K562 (cell line): ENCODE data around the gene ZNF581. TPM values are rescaled to one million over a fixed set of nuclear protein-coding genes. Genes with fewer than 3 reads are reported as not detected.

Experiments
- ATF4 ChIP-seq: fragments of 450-650 bp; formaldehyde crosslinking; IDR thresholded peaks from 2 replicates; pipeline ENCODE4 v1.4.0; 2022; ENCODE audit warnings: mild to moderate bottlenecking, moderate library complexity
- C11orf30 ChIP-seq: fragments of 450-650 bp; IDR thresholded peaks from 2 replicates; pipeline ENCODE4 v1.6.1; 2016; ENCODE audit warnings: low read depth, mild to moderate bottlenecking
- DACH1 ChIP-seq: fragments of 450-650 bp; IDR thresholded peaks from 2 replicates; pipeline ENCODE4 v1.6.1; 2018; ENCODE audit not compliant: partially characterized antibody
- GABPB2 ChIP-seq: fragments of 250-450 bp; sonication (Bioruptor Pico); conservative IDR thresholded peaks from 2 replicates; pipeline ENCODE4 v1.5.1; 2021; ENCODE audit warnings: mild to moderate bottlenecking
- NFXL1 ChIP-seq: fragments of 450-650 bp; formaldehyde crosslinking; IDR thresholded peaks from 2 replicates; pipeline ENCODE4 v1.4.0; 2021; ENCODE audit warnings: mild to moderate bottlenecking
- NR1H2 ChIP-seq: sonication (generic); formaldehyde crosslinking; IDR thresholded peaks from 2 replicates; pipeline ENCODE4 v1.4.0; 2020; ENCODE audit warnings: mild to moderate bottlenecking, missing genetic modification reagents
- SAFB ChIP-seq: fragments of 200-400 bp; formaldehyde crosslinking; IDR thresholded peaks from 2 replicates; pipeline ENCODE4 v1.6.1; 2017; ENCODE audit warnings: low read depth, low read length, borderline replicate concordance
- SMAD2 ChIP-seq: fragments of 150-350 bp; IDR thresholded peaks from 2 replicates; pipeline ENCODE4 v1.6.1; 2014; ENCODE audit warnings: low read depth, mild to moderate bottlenecking, low read length
- ZC3H8 ChIP-seq: fragments of 450-650 bp; IDR thresholded peaks from 2 replicates; pipeline ENCODE4 v1.6.1; 2017
- ZEB2 ChIP-seq: fragments of 450-650 bp; IDR thresholded peaks from 2 replicates; pipeline ENCODE4 v1.6.1; 2016
- ZFP36 ChIP-seq: fragments of 150-350 bp; IDR thresholded peaks from 2 replicates; pipeline ENCODE4 v1.6.1; 2018; ENCODE audit warnings: low read length, low read depth; ENCODE audit not compliant: partially characterized antibody
- polyA plus RNA-seq, 8 experiments: library from polyadenylated mRNA; depleted of rRNA in 4 of 8; stranded (reverse) in 5 of 8; unstranded in 3 of 8; fragments of >200 nt; fragmentation: Nextera tagmentation in 2 of 8; fragmentation: Illumina TruSeq in 1 of 8; extraction: Ambion mirVana in 2 of 8; extraction: Trizol in 1 of 8; gene quantifications; 2 replicates each; pipeline versions ENCODE4 v1.2.1 to v1.2.3, GENCODE V29; 2011 to 2014; ENCODE audit warnings: inconsistent platforms in 1 of 8, missing spikeins in 1 of 8
- total RNA-seq, 7 experiments: library from RNA; depleted of rRNA in 6 of 7; stranded (reverse); fragments of >200 nt in 6 of 7; fragmentation: Illumina TruSeq in 2 of 7; extraction: Trizol in 2 of 7; gene quantifications; 2 replicates each; pipeline versions ENCODE4 v1.2.1 to v1.2.3, GENCODE V29; 2011 to 2021; ENCODE audit warnings: low replicate concordance in 1 of 7
- TF ChIP-seq, protein P1 (sequence below): fragments of 200-800 bp; sonication (Bioruptor generic); IDR thresholded peaks from 2 replicates; pipeline ENCODE4 v1.6.1; 2017; ENCODE audit warnings: missing genetic modification characterization, missing compliant biosample characterization
- TF ChIP-seq, protein P2 (sequence below): fragments of 250-450 bp; sonication (Bioruptor Pico); IDR thresholded peaks from 2 replicates; pipeline ENCODE4 v1.4.0; 2020; ENCODE audit warnings: borderline replicate concordance
- TF ChIP-seq, protein P3 (sequence below): sonication (generic); formaldehyde crosslinking; IDR thresholded peaks from 2 replicates; pipeline ENCODE4 v1.8.0; 2022; ENCODE audit warnings: mild to moderate bottlenecking, missing genetic modification reagents
- TF ChIP-seq, protein P4 (sequence below): fragments of 450-650 bp; conservative IDR thresholded peaks from 2 replicates; pipeline ENCODE4 v1.6.1; 2016; ENCODE audit warnings: missing genetic modification characterization, low read depth, mild to moderate bottlenecking, control low read depth, missing compliant biosample characterization

Gene ZNF581
- total and polyA plus RNA-seq, 9 of the 15 experiments (the other 6 are each of a cell fraction or from before 2014, with no cell fraction given), result 2.4 to 39.4 (median 15.4) TPM

DNA sequence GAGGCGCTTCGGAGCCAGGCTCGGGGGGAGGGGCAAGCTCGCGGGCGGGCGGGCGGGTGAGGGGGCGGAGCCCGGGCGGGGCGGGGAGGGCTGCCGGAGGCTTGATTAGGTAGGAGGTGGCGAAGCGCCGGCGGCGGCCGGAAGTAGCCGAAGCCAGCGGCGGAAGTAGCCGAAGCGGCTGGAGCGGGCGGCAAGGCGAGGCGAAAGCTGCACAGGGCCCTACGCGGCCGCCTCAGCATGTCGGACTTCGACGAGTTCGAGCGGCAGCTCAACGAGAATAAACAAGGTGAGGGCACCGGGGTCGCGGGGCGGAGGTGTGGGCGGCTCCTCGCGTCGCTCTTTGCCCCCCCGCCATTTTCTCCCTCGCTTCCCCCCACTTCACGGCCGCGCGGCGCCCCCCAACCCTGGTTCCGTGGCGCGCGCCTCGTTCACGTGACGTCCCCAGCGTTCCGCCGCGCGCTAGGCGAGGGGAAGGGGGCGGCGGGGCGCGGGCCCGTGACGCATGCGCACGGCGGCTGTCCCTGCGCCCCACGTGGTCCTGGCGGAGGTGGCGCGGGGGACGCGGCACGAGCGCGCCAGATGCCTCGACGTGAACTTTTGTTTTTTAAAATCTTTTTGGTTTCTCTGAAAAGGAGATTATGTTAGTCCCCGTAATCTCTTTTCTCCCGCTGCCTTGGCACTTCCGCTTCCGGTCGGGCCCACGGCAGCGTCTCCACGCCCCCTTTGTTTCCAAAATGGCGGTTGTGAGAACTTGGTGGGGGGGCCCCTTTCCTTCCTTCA is 11.6 kb downstream of the ZNF581 start, which contains the start of gene U2AF2 (continued):
- TF ChIP-seq, protein P1, sequence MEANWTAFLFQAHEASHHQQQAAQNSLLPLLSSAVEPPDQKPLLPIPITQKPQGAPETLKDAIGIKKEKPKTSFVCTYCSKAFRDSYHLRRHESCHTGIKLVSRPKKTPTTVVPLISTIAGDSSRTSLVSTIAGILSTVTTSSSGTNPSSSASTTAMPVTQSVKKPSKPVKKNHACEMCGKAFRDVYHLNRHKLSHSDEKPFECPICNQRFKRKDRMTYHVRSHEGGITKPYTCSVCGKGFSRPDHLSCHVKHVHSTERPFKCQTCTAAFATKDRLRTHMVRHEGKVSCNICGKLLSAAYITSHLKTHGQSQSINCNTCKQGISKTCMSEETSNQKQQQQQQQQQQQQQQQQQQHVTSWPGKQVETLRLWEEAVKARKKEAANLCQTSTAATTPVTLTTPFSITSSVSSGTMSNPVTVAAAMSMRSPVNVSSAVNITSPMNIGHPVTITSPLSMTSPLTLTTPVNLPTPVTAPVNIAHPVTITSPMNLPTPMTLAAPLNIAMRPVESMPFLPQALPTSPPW, result peak; percentile 86
- TF ChIP-seq ZC3H8 (no peak), GABPB2 (CRISPR knock-in tag) (no peak), ZEB2 (no peak), ATF4 (CRISPR knock-in tag) (no peak; the same call in 1 of the 2 replicates), ZFP36 (no peak), NR1H2 (no peak), SMAD2 (no peak), NFXL1 (CRISPR knock-in tag) (no peak), SAFB (peak; percentile 53; the same call in 1 of the 2 replicates), DACH1 (no peak), C11orf30 (peak; percentile 64)
- TF ChIP-seq, protein P2, sequence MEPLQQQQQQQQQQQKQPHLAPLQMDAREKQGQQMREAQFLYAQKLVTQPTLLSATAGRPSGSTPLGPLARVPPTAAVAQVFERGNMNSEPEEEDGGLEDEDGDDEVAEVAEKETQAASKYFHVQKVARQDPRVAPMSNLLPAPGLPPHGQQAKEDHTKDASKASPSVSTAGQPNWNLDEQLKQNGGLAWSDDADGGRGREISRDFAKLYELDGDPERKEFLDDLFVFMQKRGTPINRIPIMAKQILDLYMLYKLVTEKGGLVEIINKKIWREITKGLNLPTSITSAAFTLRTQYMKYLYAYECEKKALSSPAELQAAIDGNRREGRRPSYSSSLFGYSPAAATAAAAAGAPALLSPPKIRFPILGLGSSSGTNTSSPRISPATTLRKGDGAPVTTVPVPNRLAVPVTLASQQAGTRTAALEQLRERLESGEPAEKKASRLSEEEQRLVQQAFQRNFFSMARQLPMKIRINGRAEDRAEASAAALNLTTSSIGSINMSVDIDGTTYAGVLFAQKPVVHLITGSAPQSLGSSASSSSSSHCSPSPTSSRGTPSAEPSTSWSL, result no peak
- TF ChIP-seq, protein P3, sequence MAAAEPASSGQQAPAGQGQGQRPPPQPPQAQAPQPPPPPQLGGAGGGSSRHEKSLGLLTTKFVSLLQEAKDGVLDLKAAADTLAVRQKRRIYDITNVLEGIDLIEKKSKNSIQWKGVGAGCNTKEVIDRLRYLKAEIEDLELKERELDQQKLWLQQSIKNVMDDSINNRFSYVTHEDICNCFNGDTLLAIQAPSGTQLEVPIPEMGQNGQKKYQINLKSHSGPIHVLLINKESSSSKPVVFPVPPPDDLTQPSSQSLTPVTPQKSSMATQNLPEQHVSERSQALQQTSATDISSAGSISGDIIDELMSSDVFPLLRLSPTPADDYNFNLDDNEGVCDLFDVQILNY, result peak; percentile 88
- TF ChIP-seq, protein P4, sequence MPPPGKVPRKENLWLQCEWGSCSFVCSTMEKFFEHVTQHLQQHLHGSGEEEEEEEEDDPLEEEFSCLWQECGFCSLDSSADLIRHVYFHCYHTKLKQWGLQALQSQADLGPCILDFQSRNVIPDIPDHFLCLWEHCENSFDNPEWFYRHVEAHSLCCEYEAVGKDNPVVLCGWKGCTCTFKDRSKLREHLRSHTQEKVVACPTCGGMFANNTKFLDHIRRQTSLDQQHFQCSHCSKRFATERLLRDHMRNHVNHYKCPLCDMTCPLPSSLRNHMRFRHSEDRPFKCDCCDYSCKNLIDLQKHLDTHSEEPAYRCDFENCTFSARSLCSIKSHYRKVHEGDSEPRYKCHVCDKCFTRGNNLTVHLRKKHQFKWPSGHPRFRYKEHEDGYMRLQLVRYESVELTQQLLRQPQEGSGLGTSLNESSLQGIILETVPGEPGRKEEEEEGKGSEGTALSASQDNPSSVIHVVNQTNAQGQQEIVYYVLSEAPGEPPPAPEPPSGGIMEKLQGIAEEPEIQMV (tag), result no peak
